ENCODE measurements around the gene FLRT1.
"Not testable (repeated sequence)": the region's sequence is repeated elsewhere in the genome, so short reads cannot be mapped to it uniquely, and the experiment has no call there.

Gene FLRT1

DNA sequence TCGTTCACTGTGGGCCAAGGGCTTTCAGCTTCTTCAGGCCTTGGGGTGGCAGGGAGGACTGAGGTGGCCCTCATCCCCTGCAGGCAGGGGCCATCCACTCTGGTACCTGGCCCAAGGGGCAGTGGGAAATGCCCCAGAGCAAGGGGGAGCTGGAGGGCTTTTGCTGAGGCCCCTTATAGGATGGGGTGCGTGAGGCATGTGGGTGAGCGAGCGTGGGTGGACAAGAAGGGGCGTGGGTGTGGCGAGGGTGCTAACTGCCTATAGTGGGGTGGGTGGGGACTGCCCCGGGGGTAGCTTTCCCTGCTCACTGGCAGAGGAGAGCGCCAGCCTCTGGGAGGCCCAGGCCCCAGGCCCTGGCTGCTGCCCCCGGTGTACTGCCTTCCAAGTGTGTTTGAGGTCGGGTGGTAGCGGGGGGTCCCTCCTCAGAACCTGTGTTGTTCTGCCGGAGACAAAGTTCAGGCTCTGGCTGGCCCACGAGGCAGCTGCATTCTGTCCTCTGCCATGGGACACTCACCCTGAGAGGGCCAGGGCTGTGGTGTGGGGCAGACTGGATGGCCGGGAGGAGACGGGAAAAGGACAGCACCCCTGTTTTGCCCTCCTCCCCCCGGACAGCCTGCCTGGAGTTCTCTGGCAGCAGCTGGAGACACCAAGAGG, 3.4 kb downstream of the FLRT1 start:
- Mint-ChIP-seq H3K9me3 (no peaks in the 10 kb centered on the region), H3K27me3 (peaks cover 69% of the 10 kb centered on the region), H3K4me1 (peaks cover 9% of the 10 kb centered on the region), H3K4me3 (no peak overlapping the region), H3K27ac (no peak overlapping the region), H3K36me3 (no peaks in the 10 kb centered on the region)
- no peak for DNase-seq
- CTCF ChIA-PET: no interaction called here

DNA sequence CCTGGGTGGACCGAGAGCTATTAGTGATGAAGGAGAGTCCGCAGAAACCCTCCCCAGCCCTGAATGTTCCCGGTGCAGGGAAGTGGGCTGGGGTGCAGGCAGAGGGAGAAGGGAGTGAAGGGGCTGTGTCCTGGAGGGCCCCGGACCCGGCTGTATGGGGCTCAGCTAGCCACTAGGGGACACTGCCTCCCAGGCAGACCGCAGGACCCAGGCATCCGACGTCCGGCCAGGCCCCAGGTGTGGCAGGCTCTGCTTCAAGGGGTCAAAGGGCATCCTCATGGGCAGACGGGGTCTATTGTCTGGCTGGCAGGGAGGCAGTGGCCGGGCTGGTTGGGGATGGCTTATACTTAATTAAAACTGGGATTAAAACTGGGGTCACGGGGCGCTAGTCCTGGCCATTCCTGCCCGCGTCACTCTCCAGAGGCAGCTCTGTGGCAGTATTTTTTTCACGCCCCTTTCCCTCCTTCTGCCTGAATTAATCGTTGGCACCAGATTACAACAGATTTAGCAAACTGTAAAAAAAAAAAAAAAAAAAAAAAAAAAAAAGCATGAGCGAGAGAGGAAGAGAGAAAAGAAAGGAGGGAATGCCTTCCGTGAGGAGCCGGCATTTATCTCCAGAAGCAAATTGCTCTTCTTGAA, 5.1 kb downstream of the FLRT1 start:
- Mint-ChIP-seq H3K36me3 (no peaks in the 10 kb centered on the region), H3K27ac (no peak overlapping the region), H3K4me1 (no peaks in the 10 kb centered on the region), H3K4me3 (no peak overlapping the region), H3K9me3 (no peaks in the 10 kb centered on the region), H3K27me3 (peaks cover 55% of the 10 kb centered on the region)
- DNase-seq: no peak
- CTCF ChIA-PET: no interaction called here

DNA sequence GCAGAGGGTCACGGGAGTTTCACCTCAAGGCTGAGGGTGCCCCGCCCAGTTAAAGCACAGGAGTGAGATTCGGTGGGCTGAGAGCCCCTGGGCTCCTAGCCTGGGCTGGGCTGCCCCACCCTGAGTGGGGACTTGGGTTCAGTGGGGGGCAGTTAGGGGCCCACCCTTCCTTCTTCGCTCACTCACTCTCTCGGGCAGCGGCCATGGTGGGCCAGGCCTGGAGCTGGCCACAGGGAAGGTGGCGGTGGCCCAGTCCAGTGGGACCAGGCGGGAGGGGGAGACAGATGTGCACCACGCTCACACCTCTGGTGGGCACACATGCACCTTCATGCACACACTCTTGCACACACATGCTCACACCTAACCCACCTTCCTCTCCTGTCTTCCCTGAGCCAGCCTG, 6.1 kb downstream of the FLRT1 start:
- no peaks in the 10 kb centered on the region for H3K9me3 Mint-ChIP-seq
- CTCF ChIA-PET: no interaction called here

DNA sequence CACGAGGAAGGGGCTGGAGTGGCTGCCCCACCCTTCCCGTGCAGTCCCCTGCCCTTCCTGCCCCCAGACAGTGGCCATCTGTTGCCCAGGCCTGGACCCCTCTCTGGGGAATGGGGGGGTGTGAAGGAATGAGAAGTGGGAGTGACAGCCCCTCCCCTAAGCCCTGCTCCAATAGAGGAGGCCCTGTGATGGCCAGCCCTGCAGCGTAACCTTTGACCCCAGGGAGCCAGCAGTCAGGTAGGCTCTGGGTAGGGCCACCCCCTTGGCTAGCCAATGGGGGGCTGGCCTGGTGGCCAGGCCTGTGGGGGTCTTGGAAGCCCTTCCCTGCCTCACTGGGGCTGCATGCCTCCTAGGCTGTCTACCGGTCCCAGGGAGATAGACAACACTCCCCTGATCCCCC, 6.6 kb downstream of the FLRT1 start:
- Mint-ChIP-seq H3K4me3 (no peak overlapping the region), H3K9me3 (no peaks in the 10 kb centered on the region), H3K36me3 (no peaks in the 10 kb centered on the region), H3K27ac (no peak overlapping the region), H3K27me3 (peaks cover 45% of the 10 kb centered on the region), H3K4me1 (no peaks in the 10 kb centered on the region)
- CTCF ChIA-PET: interaction anchor here (1.3 kb wide), 1 partner anchor 42 kb away, joined by 5 read pairs; no protein-coding TSS in a partner anchor
- no peak for DNase-seq

More for the DNA sequence above, 6.1 kb downstream of the FLRT1 start:
- Mint-ChIP-seq H3K4me3 (no peak overlapping the region), H3K27ac (no peak overlapping the region), H3K4me1 (no peaks in the 10 kb centered on the region), H3K27me3 (peaks cover 50% of the 10 kb centered on the region), H3K36me3 (no peaks in the 10 kb centered on the region)
- DNase-seq: no peak

DNA sequence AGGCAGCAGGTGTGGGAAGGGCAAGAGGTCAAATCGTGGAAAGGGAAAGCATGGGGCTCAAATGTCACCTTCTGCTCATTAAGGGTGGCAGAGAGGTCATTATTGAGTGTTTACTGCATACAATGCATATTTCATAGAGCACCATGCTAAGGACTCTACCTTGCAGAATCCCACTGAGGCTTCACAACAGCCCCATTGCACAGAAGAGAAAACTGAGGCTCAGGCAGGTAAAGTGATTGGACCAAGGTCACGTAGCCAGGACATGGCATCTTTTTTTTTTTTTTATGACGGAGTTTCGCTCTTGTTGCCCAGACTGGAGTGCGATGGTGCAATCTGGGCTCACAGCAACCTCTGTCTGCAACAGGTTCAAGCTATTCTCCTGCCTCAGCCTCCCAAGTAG, 7.8 kb downstream of the FLRT1 start:
- Mint-ChIP-seq H3K27me3 (peaks cover 33% of the 10 kb centered on the region), H3K4me3 (no peak overlapping the region), H3K36me3 (no peaks in the 10 kb centered on the region), H3K27ac (no peak overlapping the region), H3K9me3 (no peaks in the 10 kb centered on the region), H3K4me1 (no peaks in the 10 kb centered on the region)
- no peak for DNase-seq
- CTCF ChIA-PET: interaction anchor here (1.3 kb wide), 1 partner anchor 43 kb away, joined by 5 read pairs; no protein-coding TSS in a partner anchor

DNA sequence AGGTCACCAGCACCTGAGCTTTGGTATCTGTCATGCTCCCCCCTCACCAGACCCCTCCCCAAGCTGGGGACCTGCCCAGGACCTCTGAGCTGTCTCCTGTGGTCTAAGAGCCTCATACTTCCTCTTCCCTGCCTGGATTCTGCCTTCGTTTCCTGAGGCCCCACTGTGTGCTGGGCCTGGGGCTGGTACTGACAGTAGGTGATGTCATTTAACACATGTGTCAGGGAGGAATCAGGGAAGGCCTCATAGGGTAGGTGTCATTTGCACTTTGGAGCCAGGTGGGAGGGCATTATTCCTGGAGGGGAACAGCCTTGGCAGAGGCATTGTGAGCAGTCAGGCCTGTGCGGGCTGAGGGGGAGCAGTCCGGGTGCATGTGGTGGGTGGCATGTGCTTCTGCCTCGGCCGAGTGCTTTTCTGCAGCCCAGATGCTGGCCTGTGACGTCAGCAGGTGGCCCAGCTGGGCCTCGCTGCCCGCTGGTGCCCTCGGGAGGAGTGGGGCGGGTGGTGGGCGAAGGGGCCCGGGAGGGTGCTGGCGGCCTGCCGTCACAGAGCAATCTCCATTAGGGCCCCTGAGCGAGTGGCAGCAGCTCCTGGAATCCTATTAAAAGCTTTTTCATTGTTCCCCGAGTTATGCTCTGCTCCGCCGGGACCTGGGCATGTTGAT, 9.1 kb downstream of the FLRT1 start:
- Mint-ChIP-seq H3K27me3 (peaks cover 19% of the 10 kb centered on the region), H3K4me3 (no peak overlapping the region), H3K27ac (no peak overlapping the region), H3K36me3 (no peaks in the 10 kb centered on the region), H3K9me3 (no peaks in the 10 kb centered on the region), H3K4me1 (no peaks in the 10 kb centered on the region)
- no peak for DNase-seq
- CTCF ChIA-PET: no interaction called here

DNA sequence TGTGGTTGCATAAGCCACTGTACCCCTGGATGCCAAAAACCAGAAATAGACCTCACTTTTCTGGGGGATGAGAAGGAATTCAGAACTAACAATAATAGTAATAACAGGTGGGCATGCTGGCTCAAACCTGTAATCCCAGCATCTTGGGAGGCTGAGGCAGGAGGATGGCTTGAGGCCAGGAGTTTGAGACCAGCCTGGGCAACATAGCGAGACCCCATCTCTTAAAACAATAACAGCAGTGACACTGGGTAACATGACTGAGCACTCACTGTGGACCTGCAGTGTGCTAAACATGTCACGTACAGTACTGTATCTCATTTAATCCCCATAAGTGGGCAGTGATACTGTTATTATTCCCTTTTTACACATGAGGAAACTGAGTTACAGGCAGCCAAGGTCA, 10.0 kb downstream of the FLRT1 start:
- no peak for DNase-seq
- Mint-ChIP-seq H3K9me3 (no peaks in the 10 kb centered on the region), H3K27me3 (peaks cover 11% of the 10 kb centered on the region), H3K4me1 (no peaks in the 10 kb centered on the region), H3K27ac (no peak overlapping the region), H3K4me3 (no peak overlapping the region), H3K36me3 (no peaks in the 10 kb centered on the region)
- CTCF ChIA-PET: no interaction called here

DNA sequence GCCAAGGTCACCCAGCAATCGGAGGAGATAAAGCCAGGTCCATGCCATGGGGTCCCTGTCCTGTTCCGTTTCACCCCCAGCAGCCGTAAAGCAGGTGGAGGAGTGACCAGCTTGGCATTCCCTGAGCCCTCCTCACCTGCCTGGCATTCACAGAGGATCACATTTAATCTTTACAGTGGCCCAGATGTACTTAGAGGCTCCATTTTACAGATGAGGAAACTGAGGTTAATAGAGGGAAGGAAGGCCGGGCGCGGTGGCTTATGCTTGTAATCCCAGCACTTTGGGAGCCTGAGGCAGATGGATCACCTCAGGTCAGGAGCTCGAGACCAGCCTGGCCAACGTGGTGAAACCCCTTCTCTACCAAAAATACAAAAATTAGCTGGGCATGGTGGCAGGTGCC, 11.6 kb downstream of the FLRT1 start:
- DNase-seq, H3K4me1 Mint-ChIP-seq, H3K4me3 Mint-ChIP-seq, CTCF ChIA-PET, H3K27ac Mint-ChIP-seq, H3K9me3 Mint-ChIP-seq, H3K36me3 Mint-ChIP-seq, H3K27me3 Mint-ChIP-seq: not testable (repeated sequence)

DNA sequence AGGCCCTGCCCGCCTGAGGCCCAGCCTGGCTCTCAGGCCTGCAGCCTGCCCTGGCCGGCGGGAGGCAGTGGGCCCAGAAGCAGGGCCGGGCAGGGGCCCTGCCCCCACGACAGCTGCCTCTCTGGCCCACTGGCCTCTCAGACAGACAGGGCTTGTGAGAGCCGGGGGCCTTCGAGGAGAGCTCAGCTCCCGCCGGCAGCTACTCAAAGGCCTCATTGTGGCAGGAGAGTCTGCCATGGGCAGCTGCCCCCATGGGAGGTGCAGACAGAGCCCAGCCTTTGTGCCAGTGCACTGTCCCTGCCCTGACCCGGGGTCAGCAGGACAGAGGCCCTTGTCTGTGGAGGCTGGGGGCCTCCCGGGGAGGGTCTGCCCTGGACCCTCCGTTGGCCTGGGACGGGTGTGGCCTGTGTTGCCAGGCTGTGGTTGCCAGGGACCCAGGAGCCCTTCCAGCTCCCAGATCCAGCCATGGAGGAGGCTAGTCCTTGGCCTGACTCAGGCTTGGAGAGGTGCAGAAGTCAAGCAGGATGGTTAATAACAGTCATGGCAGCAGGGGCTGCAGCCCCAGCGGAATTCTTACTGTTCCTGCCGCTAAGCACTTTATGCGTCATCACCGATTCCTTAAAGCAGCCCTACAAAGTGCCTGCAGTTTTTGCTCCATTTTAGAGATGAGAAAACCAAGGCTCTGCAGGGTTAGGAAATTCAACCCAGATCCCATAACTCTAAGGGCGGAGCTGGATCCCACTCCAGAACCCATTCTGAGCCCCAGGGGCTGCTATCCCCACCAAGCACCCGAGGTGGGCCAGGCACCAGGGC, 12.5 kb downstream of the FLRT1 start:
- Mint-ChIP-seq H3K4me3 (no peak overlapping the region), H3K27me3 (peaks cover 4% of the 10 kb centered on the region), H3K27ac (no peak overlapping the region), H3K4me1 (no peaks in the 10 kb centered on the region), H3K9me3 (no peaks in the 10 kb centered on the region), H3K36me3 (no peaks in the 10 kb centered on the region)
- DNase-seq: no peak
- CTCF ChIA-PET: no interaction called here

DNA sequence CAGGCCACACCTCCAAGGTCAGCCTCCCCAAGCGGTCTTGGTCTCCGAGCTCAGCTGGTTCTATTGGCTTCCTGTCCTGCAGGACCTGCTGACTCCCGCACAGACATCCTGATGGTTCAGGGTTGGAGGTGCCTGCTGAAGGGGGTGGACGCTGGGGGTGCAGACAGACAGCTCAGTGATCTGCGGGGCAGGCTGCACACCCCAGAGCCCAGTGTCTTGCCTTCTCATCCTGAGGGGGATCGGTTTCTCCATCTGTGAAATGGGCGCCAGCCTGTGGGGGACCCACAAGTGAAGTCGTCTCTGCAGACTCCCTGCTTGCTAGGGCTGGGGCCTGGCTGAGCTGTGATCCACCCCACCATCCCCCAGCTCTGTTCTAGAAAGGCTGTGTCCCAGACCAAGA, 13.8 kb downstream of the FLRT1 start:
- no peak for DNase-seq
- H3K9me3 Mint-ChIP-seq: no peaks in the 10 kb centered on the region

DNA sequence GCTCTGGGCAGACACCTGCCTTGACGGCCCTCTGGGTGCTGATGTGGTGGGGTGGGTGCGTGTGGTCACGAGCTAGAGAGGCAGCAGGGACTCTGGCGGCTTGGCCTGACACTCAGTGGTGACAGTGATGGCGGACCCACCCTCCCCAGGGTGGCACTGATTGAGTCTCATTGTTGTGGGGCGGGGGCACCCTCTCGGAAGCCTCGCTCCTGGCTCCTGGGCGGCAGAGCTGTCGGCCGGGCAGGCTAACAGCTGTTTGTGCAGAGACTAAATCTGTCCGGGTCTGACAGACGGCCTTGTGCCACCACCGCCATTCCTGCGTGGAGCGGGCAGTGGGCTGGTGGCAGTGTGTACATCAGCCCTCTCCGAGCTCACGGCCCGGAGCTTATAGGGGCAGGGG, 15.6 kb downstream of the FLRT1 start:
- CTCF ChIA-PET: no interaction called here
- no peak for DNase-seq

More for the DNA sequence above, 13.8 kb downstream of the FLRT1 start:
- Mint-ChIP-seq H3K27me3 (peaks cover 4% of the 10 kb centered on the region), H3K4me1 (no peaks in the 10 kb centered on the region), H3K36me3 (no peaks in the 10 kb centered on the region), H3K27ac (no peak overlapping the region), H3K4me3 (no peak overlapping the region)
- CTCF ChIA-PET: no interaction called here

DNA sequence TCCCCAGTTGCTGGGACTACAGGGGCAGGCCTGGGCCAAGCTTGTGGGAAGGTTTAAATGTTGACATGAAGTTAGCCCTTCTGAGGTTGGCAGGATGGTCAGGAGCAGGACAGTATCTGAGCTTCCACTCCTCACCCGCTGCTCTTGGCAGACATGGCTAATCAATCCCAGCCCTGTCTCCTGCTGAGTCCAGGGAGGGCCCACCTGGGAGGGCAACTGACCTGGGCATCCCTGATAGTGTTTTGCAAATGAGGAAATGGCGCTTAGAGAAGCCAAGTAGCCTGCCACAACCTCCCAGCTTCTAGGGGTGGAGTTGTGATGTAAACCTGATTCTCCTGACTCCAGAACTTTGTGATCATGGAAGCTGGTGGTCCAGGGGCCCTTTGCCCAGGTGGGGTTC, 16.7 kb downstream of the FLRT1 start:
- H3K36me3 Mint-ChIP-seq: no peaks in the 10 kb centered on the region
- CTCF ChIA-PET: no interaction called here
- H3K27ac Mint-ChIP-seq: no peak overlapping the region
- H3K9me3 Mint-ChIP-seq: no peaks in the 10 kb centered on the region
- H3K4me3 Mint-ChIP-seq: no peak overlapping the region
- H3K27me3 Mint-ChIP-seq: no peaks in the 10 kb centered on the region
- no peak for DNase-seq
- no peaks in the 10 kb centered on the region for H3K4me1 Mint-ChIP-seq

More for the DNA sequence above, 15.6 kb downstream of the FLRT1 start:
- H3K27me3 Mint-ChIP-seq: peaks cover 2% of the 10 kb centered on the region
- H3K27ac Mint-ChIP-seq: no peak overlapping the region
- H3K36me3 Mint-ChIP-seq: no peaks in the 10 kb centered on the region
- no peaks in the 10 kb centered on the region for H3K9me3 Mint-ChIP-seq
- H3K4me1 Mint-ChIP-seq: no peaks in the 10 kb centered on the region
- H3K4me3 Mint-ChIP-seq: no peak overlapping the region

DNA sequence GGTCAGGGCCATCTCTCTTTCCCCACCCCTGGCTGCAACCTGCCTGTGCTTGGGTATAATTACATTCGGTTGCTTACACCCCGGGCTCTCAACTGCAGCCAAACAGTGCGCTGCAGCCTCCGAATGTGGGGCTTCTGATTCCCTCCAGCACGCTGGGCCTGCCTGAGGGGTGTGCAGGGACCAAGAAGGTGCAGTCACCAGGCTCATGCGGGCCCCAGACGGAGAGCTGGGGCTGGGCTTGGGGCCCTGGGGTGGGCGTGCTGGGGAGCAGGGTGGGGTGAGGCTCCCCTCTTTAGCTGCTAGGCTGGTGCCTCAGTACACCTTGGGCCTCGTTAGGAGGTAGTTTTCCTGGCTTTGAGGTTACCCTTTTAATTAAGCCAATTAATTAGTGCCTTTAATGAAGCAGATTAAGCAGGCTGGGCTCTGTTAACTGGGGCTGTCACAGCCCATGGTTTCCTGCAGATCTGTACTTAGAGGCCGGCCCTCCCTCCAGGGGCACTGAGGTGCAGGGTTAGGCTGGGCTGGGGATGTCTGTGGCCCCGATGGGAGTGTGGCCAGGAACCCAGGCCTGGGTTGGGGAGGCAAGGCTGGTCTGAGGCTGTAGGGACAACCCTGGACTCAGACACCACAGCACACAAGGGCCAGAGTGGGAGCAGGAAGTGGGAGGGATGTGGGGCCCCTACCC, 17.3 kb downstream of the FLRT1 start:
- Mint-ChIP-seq H3K4me3 (no peak overlapping the region), H3K4me1 (no peaks in the 10 kb centered on the region), H3K9me3 (no peaks in the 10 kb centered on the region), H3K36me3 (no peaks in the 10 kb centered on the region), H3K27ac (no peak overlapping the region), H3K27me3 (peaks cover under 1% of the 10 kb centered on the region)
- no peak for DNase-seq
- CTCF ChIA-PET: no interaction called here

DNA sequence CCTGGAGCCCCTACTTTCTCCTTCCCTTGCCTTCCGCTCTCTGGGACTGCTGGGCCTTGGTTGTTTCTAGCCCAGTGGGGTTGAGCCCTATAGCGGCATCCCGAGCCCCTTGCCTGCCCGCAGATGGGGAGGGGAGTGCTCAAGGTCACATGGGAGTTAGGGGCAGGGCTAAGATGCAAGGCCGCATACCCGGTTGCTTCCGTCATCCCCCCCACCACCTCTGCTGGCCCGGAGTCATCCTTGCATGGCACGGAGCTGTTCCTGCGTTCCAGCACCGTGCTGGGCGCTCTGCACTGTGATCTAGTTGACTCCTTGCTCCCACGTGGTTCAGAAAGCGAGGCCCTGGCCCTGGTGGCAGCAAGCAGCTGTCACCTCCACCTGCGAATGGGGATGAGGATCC, 18.0 kb downstream of the FLRT1 start:
- Mint-ChIP-seq H3K36me3 (no peaks in the 10 kb centered on the region), H3K27me3 (peaks cover 7% of the 10 kb centered on the region), H3K4me1 (no peaks in the 10 kb centered on the region), H3K9me3 (no peaks in the 10 kb centered on the region), H3K4me3 (no peak overlapping the region), H3K27ac (no peak overlapping the region)
- CTCF ChIA-PET: no interaction called here
- DNase-seq: no peak
